GM18520 (cell line): ENCODE measurements around the gene RPL35A.
"Not testable (repeated sequence)": the region's sequence is repeated elsewhere in the genome, so short reads cannot be mapped to it uniquely, and the experiment has no call there.

ENCODE experiments used
- ATAC-seq: cut with Tn5 transposase; IDR thresholded peaks from one replicate; pipeline ENCODE4 v1.9.1; 2021; ENCODE audit not compliant: unreplicated experiment

RPL35A gene

GRCh38 chr3:197951392-197951990 is 1.5 kb downstream of the RPL35A start:
- ATAC-seq, result no peak

GRCh38 chr3:197952440-197952839 is 2.5 kb downstream of the RPL35A start:
- no peak for ATAC-seq

- no peak for ATAC-seq
Measured at GRCh38 chr3:197953325-197953724, 3.3 kb downstream of the RPL35A start.

- ATAC-seq, result no peak
Measured at GRCh38 chr3:197953881-197954280, 3.9 kb downstream of the RPL35A start.

DNA sequence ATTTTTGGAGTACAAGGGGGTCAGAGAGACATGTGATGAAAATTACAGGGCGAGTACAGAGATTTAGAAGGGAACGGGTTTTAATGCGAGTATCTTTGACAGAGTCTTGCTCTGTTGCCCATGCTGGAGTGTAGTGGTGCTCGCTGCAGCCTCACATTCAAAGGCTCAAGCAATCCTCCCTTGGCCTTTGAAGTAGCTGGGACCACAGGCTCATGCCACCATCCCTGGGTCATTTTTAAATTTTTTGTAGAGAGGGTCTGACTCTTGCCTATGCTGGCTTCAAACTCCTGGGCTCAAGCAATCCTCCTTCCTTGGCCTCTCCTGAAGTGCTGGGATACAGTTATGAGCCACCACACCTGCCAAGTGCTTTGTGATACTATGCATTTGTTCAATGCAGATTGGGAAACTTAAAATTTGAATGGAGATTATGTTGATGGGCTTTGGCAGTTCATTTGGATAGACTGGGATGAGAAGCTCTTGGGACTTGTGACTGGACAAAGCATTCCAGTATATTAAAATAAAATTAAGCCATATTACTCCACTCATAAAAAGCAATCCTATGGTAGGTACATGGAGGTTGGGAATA is 6.0 kb downstream of the RPL35A start:
- ATAC-seq, result no peak

DNA sequence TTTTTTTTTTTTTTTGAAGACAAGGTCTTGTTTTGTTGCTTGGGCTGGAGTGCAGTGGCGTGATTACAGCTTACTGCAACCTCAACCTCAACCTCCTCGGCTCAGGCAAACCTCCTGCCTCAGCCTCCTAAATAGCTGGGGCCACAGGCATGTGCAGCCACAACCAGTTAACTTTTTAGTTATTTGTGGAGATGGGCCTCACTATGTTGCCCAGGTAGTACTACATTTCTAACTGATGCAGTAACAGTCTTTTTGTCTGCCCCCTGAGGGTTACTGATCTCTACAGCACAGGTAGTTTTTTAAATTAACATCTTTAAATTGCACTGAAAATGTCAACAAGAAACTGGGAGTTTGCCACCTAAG is 6.6 kb downstream of the RPL35A start:
- ATAC-seq, result no peak

GRCh38 chr3:197957790-197958133 is 7.8 kb downstream of the RPL35A start:
- no peak for ATAC-seq

GRCh38 chr3:197958346-197958745 is 8.4 kb downstream of the RPL35A start:
- no peak for ATAC-seq

DNA sequence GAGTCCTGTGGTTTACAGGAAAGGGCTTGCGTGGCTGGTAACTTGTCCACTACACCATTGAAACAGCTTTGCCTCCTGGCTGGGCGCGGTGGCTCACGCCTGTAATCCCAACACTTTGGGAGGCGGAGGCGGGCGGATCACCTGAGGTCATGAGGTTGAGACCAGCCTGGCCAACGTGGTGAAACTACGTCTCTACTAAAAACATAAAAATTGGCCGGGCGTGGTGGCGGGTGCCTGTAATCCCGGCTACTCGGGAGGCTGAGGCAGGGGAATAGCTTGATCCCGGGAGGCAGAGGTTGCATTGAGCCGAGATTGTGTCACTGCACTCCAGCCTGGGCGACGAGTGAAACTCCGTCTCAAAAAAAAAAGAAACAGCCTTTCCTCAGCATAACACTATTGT is 8.9 kb downstream of the RPL35A start:
- ATAC-seq, result not testable (repeated sequence)

DNA sequence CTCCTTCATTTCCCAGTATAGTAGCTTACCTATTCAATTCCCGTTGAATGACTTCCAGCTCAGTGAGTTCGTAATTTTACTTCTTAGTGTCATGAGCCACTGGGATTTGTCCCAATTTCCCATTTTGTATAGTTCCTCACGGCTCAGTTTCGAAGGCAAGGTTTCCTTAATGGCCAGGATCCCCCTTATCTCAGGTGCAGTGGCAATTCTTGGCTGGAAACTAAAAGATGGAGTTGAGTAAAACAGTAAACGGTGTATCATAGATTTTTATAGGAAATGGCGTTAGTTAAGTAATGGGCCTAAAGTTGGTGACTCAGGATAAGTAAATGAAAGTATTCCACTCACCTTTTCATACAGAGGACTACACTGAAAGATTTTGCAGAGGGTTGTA is 9.5 kb downstream of the RPL35A start:
- ATAC-seq, result no peak

DNA sequence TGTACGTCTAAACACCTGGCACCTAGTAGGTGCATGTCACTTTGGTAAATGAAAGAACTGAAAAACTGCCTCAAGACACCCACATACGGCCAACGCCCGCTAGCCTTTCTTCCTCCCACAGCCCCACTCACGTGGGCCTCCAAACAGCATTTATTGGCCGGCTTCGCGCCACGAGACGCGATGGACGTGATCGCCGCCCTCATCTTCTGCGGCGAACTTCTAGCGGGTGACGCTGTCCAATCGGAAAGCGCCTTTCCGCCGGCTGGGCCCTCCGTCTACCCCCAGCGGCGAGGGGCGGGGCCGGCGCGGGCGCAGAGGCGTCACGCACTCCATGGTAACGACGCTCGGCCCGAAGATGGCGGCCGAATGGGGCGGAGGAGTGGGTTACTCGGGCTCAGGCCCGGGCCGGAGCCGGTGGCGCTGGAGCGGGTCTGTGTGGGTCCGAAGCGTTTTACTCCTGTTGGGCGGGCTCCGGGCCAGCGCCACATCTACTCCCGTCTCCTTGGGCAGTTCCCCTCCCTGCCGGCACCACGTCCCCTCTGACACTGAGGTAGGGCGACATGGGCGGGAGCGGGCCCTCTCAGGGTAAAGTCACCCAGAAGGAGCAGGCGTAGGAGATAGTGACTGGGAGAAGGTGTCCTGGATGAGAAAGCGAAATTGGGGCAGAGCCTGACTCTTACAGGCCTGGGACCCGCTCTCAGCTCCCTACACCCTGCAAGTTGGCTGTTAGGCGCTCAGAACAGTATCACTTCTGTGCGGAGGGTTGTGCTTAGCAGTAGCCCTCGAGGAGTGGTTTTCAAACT is 10.1 kb downstream of the RPL35A start, which contains the start of gene LMLN:
Gene LMLN (plus strand): TSS at position 327 of the 803 bp plus-strand sequence. CDS start 29 bp downstream, at position 356.
- ATAC-seq, result peak; percentile 96

DNA sequence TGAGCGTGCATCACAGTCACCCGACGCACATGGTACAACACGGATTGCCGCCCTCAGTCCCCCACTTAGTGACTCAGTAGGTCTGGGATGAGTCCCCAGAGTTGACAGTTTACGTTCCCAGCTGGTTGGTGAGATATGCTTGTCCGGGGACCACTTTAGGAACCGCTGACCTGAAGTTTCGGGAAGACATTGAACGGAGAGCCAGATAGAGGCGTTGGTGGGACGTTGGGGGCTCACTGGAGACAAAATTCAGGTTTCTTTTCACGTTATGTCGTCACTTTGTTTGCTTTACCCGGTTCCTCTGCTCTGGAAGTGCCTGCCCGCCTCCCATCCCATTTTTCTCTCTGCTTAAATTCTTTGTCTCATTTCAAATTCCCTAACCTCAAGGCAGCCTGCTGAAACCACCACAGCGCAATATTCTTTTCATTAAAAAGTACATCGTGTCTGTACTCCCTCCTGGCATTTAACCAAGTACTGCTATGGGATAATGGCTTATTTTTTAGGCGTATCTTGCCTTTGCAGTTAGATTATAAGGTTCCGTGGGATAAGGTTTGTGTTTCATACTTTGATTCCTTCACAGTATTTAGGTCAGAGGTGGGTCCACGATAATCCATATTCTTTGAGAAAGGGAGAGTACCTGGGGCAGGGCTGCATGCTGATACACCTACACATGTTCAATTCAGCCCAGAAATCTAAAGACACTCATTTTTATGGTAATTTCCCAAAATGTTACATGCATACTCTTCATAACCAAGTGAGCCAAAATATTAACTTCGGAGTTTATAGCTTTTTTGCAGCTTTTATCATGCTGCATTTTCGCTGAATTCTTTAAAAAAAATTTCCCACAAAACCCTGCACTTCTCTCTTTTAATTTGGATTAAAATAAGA is 10.9 kb downstream of the RPL35A start:
- no peak for ATAC-seq

GRCh38 chr3:197961582-197961945 is 11.6 kb downstream of the RPL35A start:
- ATAC-seq, result no peak

DNA sequence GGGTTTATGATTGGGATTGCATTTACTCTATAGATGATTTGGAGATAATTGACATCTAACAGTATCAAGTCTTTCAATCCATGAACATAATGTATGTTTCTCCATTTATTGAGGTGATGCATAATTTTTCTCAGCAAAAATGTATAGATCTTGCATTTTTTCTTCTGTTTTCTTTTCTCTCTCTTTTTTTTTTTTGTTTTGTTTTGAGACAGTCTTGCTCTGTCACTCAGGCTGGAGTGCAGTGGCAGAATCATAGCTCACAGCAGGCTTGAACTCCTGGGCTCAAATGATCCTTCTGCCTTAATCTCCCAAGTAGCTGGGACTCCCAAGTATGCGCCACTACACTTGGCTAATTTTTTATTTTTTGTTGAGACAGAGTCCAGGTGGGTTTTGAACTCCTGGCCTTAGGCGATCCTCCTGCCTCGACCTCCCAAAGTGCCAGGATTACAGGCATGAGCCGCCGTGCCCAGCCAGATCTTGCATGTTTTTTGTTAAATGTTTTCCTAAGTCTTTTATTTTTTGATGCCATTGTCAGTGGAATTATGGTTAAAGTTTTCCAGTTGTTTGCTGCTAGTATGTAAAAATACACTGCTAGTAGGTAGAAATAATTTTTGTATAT is 13.1 kb downstream of the RPL35A start:
- no peak for ATAC-seq

- ATAC-seq, result not testable (repeated sequence)
Measured at GRCh38 chr3:197967337-197967989, 17.5 kb downstream of the RPL35A start.

GRCh38 chr3:197970588-197970987 is 20.6 kb downstream of the RPL35A start:
- no peak for ATAC-seq

GRCh38 chr3:197974016-197974415 is 24.0 kb downstream of the RPL35A start:
- ATAC-seq, result no peak

- no peak for ATAC-seq
Measured at GRCh38 chr3:197975311-197975710, 25.3 kb downstream of the RPL35A start.

- ATAC-seq, result no peak
Measured at GRCh38 chr3:197983076-197983475, 33.1 kb downstream of the RPL35A start.

GRCh38 chr3:197989651-197990050 is 39.7 kb downstream of the RPL35A start:
- no peak for ATAC-seq
